Sigmoid colon (tissue), 7 donors: ENCODE measurements around the gene ZNF19. TPM values are rescaled to one million over a fixed set of nuclear protein-coding genes. Genes with fewer than 3 reads are reported as not detected.
"Not testable (repeated sequence)": the region's sequence is repeated elsewhere in the genome, so short reads cannot be mapped to it uniquely, and the experiment has no call there.

Experiments
- DNase-seq: peaks from one replicate; pipeline ENCODE4 v3.0.0-alpha.2; 2019
- H3K27ac ChIP-seq, 4 donors: fragments of 200-600 bp; sonication (generic); one replicate each; pipeline ENCODE4 v1.5.1; 2016 to 2019; ENCODE audit warnings: mild to moderate bottlenecking in 1 of 4
- H3K27me3 ChIP-seq, 3 donors: fragments of 200-600 bp; sonication (generic); one replicate each; pipeline ENCODE4 v1.5.1; 2019; ENCODE audit warnings: mild to moderate bottlenecking in 1 of 3
- H3K36me3 ChIP-seq, 4 donors: fragments of 200-600 bp; sonication (generic); one replicate each; pipeline ENCODE4 v1.5.1; 2016 to 2019
- H3K4me1 ChIP-seq, 4 donors: fragments of 200-600 bp; sonication (generic); one replicate each; pipeline ENCODE4 v1.5.1; 2017 to 2019
- H3K4me3 ChIP-seq, 4 donors: fragments of 200-600 bp; sonication (generic); one replicate each; pipeline ENCODE4 v1.5.1; 2017 to 2019; ENCODE audit warnings: mild to moderate bottlenecking in 2 of 4, moderate library complexity in 1 of 4
- H3K9me3 ChIP-seq, 4 donors: fragments of 200-600 bp in 3 of 4; sonication (generic) in 3 of 4; one replicate each; pipeline versions ENCODE4 v1.5.1 to v1.6.1; 2013 to 2019
- EP300 ChIP-seq, 4 donors: sonication (generic); formaldehyde crosslinking; IDR thresholded peaks; one replicate each; pipeline ENCODE4 v1.6.1; 2017; ENCODE audit warnings: antibody characterized with exemption in 4 of 4
- POLR2A ChIP-seq, 2 donors: fragments of 450-650 bp; IDR thresholded peaks; one replicate each; pipeline ENCODE4 v1.6.1; 2016; ENCODE audit warnings: antibody characterized with exemption in 2 of 2, mild to moderate bottlenecking in 2 of 2, moderate library complexity in 2 of 2
- POLR2AphosphoS5 ChIP-seq, 4 donors: sonication (generic); formaldehyde crosslinking; IDR thresholded peaks; one replicate each; pipeline ENCODE4 v1.6.1; 2017; ENCODE audit warnings: antibody characterized with exemption in 4 of 4
- WGBS, 2 donors: extraction: QIAGEN DNeasy Blood & Tissue Kit; methylation state at CpG; one replicate each; pipeline ENCODE4 v1.1.7; 2013; 5-methylcytosine and 5-hydroxymethylcytosine counted together
- intact Hi-C: fragments of 100-400 bp; cut with DNase I; formaldehyde crosslinking; loops from one replicate; pipeline ENCODE4 v1.15.1; 2023
- polyA plus RNA-seq, 3 donors: library from polyadenylated mRNA; stranded (reverse); fragments of 200-250 nt; gene quantifications; one replicate each; pipeline ENCODE4 v1.2.3, GENCODE V29; 2013
- total RNA-seq, 4 donors: library from RNA; depleted of rRNA; stranded (reverse); fragments of >200 nt; gene quantifications; one replicate each; pipeline ENCODE4 v1.1.0, GENCODE V29; 2016
- TF ChIP-seq, protein P1 (sequence below), 4 experiments: fragments of 450-650 bp in 3 of 4; fragments of 200-600 bp in 1 of 4; IDR thresholded peaks; one replicate each; pipeline ENCODE4 v1.5.1; 2016 to 2019; ENCODE audit warnings: antibody characterized with exemption in 4 of 4, mild to moderate bottlenecking in 3 of 4, moderate library complexity in 2 of 4
- donor health status: healthy with polysubstance abuse.
- donor health status: Bipolar disorder and iron deficiency.
- donor health status: healthy.

Gene ZNF19
- total and polyA plus RNA-seq, 7 donors: 2.3 to 7.4 (median 5.2) TPM

DNA sequence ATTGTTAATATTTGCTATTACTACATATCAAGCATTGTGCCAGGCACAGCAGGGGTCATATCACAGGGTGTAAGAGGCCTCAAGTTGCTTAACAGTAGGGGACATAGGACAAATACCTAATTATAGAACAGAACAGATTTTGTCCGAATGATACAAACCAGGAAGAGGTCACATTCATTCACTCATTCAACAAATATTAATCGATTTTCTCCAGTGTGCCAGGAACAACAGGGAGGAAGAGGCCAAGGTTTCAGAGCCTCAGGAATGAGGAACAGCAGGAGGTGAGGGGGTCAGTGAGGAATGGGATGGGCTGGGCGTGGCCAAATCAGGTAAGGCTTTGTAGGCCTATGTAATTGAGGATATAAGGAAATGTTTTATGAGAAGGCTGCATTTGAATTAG lies 25.9 kb upstream of the ZNF19 start:
- Histone ChIP-seq H3K27me3 (no peaks in the 10 kb centered on the region), H3K9me3 (no peaks in the 10 kb centered on the region), H3K36me3 (no peaks in the 10 kb centered on the region), H3K4me1 (no peaks in the 10 kb centered on the region), H3K4me3 (no peak overlapping the region), H3K27ac (no peak overlapping the region)
- no peak for DNase-seq
- 37 to 67% methylated on average over 3 of the region's 3 CpGs for WGBS, 2 donors
- TF ChIP-seq POLR2A (IDR thresholded peaks at IDR 0.05) (no peak), EP300 (IDR thresholded peaks at IDR 0.05) (no peak), POLR2AphosphoS5 (IDR thresholded peaks at IDR 0.05) (no peak)
- TF ChIP-seq, protein P1, sequence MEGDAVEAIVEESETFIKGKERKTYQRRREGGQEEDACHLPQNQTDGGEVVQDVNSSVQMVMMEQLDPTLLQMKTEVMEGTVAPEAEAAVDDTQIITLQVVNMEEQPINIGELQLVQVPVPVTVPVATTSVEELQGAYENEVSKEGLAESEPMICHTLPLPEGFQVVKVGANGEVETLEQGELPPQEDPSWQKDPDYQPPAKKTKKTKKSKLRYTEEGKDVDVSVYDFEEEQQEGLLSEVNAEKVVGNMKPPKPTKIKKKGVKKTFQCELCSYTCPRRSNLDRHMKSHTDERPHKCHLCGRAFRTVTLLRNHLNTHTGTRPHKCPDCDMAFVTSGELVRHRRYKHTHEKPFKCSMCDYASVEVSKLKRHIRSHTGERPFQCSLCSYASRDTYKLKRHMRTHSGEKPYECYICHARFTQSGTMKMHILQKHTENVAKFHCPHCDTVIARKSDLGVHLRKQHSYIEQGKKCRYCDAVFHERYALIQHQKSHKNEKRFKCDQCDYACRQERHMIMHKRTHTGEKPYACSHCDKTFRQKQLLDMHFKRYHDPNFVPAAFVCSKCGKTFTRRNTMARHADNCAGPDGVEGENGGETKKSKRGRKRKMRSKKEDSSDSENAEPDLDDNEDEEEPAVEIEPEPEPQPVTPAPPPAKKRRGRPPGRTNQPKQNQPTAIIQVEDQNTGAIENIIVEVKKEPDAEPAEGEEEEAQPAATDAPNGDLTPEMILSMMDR (IDR thresholded peaks at IDR 0.05): no peak
- intact Hi-C loops: no loop called here

GRCh38 chr16:71514476-71514875 lies 25.4 kb upstream of the ZNF19 start:
- intact Hi-C loops: no loop called here
- no peaks in the 10 kb centered on the region for H3K36me3 ChIP-seq
- H3K9me3 ChIP-seq: no peaks in the 10 kb centered on the region
- no peak for DNase-seq
- WGBS, 2 donors: 89 to 93% methylated on average over 7 of the region's 7 CpGs
- no peaks in the 10 kb centered on the region for H3K27me3 ChIP-seq
- H3K4me3 ChIP-seq: no peak overlapping the region
- no peak for TF ChIP-seq EP300 (IDR thresholded peaks at IDR 0.05)
- TF ChIP-seq, protein P1 (IDR thresholded peaks at IDR 0.05): no peak
- TF ChIP-seq POLR2A (IDR thresholded peaks at IDR 0.05): no peak
- no peak for TF ChIP-seq POLR2AphosphoS5 (IDR thresholded peaks at IDR 0.05)
- H3K27ac ChIP-seq: no peak overlapping the region
- H3K4me1 ChIP-seq: no peaks in the 10 kb centered on the region

DNA sequence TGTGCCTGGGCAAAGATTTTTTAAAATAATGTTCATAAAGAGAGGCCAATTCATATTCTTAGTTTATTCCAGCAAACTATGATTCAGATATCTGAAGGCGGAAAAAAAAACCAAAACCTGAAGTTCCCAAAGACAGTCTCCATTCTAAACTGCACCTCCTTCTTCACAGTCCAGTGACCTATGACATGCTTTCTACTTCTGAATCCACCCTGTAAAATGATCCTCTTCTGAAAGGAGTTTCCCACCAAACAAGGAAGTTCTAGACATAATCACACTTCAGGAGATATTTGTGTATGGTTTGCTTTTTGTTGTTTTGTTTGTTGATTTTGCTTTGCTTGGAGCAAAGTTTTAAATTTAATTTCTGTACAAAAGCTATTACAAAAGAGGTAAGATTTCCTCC lies 24.2 kb upstream of the ZNF19 start:
- no peak overlapping the region for H3K27ac ChIP-seq
- H3K4me1 ChIP-seq: no peaks in the 10 kb centered on the region
- intact Hi-C loops: no loop called here
- 71 to 72% methylated on average over 1 of the region's 1 CpG for WGBS, 2 donors
- DNase-seq: no peak
- TF ChIP-seq, protein P1 (IDR thresholded peaks at IDR 0.05): no peak
- TF ChIP-seq POLR2A (IDR thresholded peaks at IDR 0.05): no peak
- TF ChIP-seq POLR2AphosphoS5 (IDR thresholded peaks at IDR 0.05): no peak
- no peak for TF ChIP-seq EP300 (IDR thresholded peaks at IDR 0.05)
- no peaks in the 10 kb centered on the region for H3K27me3 ChIP-seq
- no peaks in the 10 kb centered on the region for H3K36me3 ChIP-seq
- no peak overlapping the region for H3K4me3 ChIP-seq
- H3K9me3 ChIP-seq: no peaks in the 10 kb centered on the region

- WGBS, 2 donors: 76 to 77% methylated on average over 1 of the region's 1 CpG
- intact Hi-C loops: no loop called here
- TF ChIP-seq POLR2AphosphoS5 (IDR thresholded peaks at IDR 0.05) (no peak), EP300 (IDR thresholded peaks at IDR 0.05) (no peak), POLR2A (IDR thresholded peaks at IDR 0.05) (no peak)
- TF ChIP-seq, protein P1 (IDR thresholded peaks at IDR 0.05): no peak
These were observed 17.9 kb upstream of the ZNF19 start for GRCh38 chr16:71507061-71507460.

GRCh38 chr16:71504901-71505300 lies 15.8 kb upstream of the ZNF19 start:
- TF ChIP-seq EP300 (IDR thresholded peaks at IDR 0.05): no peak
- TF ChIP-seq POLR2A (IDR thresholded peaks at IDR 0.05): no peak
- TF ChIP-seq POLR2AphosphoS5 (IDR thresholded peaks at IDR 0.05): no peak
- TF ChIP-seq, protein P1 (IDR thresholded peaks at IDR 0.05): no peak
- intact Hi-C loops: no loop called here
- WGBS, 2 donors: 89 to 93% methylated on average over 5 of the region's 5 CpGs
- H3K4me3 ChIP-seq: no peak overlapping the region
- no peaks in the 10 kb centered on the region for H3K4me1 ChIP-seq
- H3K36me3 ChIP-seq: no peaks in the 10 kb centered on the region
- no peak overlapping the region for H3K27ac ChIP-seq
- no peaks in the 10 kb centered on the region for H3K9me3 ChIP-seq
- no peaks in the 10 kb centered on the region for H3K27me3 ChIP-seq
- DNase-seq: no peak

More at GRCh38 chr16:71507061-71507460, 17.9 kb upstream of the ZNF19 start:
- H3K4me3 ChIP-seq: no peak overlapping the region
- H3K27ac ChIP-seq: no peak overlapping the region
- no peaks in the 10 kb centered on the region for H3K9me3 ChIP-seq
- H3K4me1 ChIP-seq: no peaks in the 10 kb centered on the region
- H3K27me3 ChIP-seq: no peaks in the 10 kb centered on the region
- DNase-seq: no peak
- no peaks in the 10 kb centered on the region for H3K36me3 ChIP-seq

DNA sequence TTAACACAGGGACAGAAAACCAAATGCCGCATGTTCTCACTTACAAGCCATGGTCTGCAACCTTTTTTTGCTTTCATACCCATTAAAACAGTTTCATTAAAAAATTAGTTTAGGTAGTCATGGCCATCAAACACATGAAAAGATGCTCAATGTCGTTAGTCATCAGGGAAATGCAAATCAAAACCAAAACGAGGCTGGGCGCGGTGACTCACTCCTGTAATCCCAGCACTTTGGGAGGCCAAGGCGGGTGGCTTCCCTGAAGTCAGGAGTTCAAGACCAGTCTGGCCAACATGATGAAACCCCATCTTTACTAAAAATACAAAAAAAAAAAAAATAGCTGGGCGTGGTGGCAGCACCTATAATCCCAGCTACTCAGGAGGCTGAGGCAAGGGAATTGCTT lies 14.9 kb upstream of the ZNF19 start:
- H3K4me3 ChIP-seq, H3K36me3 ChIP-seq, H3K27ac ChIP-seq, H3K9me3 ChIP-seq, DNase-seq, intact Hi-C loops, H3K4me1 ChIP-seq, H3K27me3 ChIP-seq: not testable (repeated sequence)
- 75 to 82% methylated on average over 7 of the region's 7 CpGs for WGBS, 2 donors
